Raji (cell line): ENCODE data around the gene UPK3BL2.
"Not testable (repeated sequence)": the region's sequence is repeated elsewhere in the genome, so short reads cannot be mapped to it uniquely, and the experiment has no call there.

Experiments used
- POLR2A ChIP-seq: IDR thresholded peaks from 2 replicates; pipeline ENCODE4 v1.6.1; 2011; ENCODE audit warnings: low read depth, low read length, control low read depth; ENCODE audit not compliant: insufficient read depth

Gene UPK3BL2, protein sequence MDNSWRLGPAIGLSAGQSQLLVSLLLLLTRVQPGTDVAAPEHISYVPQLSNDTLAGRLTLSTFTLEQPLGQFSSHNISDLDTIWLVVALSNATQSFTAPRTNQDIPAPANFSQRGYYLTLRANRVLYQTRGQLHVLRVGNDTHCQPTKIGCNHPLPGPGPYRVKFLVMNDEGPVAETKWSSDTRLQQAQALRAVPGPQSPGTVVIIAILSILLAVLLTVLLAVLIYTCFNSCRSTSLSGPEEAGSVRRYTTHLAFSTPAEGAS

DNA sequence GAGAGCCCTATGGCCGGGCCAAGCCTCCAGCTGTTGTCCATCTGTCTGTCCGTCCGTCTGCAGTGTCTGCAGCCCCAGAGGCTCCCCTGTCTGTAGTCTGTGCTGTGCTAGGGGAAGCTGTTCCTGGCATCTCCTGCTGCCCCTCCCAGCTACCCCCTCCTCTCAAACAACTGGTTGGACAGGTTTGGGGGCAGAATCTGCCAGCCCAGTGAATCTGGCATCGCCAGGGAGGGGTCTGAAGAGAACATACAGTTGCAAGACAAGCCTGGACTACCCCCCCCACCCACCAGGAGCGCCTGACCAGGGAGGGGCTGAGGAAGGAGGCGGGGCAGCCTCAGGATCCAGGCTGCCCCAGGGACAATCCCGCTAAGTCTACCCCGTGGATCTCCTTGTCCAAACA, at the start of gene UPK3BL2:
UPK3BL2 (minus strand) TSS at position 101 of the 400 bp plus-strand sequence; CDS start at position 41, 60 bp downstream.
- TF ChIP-seq POLR2A: not testable (repeated sequence)

DNA sequence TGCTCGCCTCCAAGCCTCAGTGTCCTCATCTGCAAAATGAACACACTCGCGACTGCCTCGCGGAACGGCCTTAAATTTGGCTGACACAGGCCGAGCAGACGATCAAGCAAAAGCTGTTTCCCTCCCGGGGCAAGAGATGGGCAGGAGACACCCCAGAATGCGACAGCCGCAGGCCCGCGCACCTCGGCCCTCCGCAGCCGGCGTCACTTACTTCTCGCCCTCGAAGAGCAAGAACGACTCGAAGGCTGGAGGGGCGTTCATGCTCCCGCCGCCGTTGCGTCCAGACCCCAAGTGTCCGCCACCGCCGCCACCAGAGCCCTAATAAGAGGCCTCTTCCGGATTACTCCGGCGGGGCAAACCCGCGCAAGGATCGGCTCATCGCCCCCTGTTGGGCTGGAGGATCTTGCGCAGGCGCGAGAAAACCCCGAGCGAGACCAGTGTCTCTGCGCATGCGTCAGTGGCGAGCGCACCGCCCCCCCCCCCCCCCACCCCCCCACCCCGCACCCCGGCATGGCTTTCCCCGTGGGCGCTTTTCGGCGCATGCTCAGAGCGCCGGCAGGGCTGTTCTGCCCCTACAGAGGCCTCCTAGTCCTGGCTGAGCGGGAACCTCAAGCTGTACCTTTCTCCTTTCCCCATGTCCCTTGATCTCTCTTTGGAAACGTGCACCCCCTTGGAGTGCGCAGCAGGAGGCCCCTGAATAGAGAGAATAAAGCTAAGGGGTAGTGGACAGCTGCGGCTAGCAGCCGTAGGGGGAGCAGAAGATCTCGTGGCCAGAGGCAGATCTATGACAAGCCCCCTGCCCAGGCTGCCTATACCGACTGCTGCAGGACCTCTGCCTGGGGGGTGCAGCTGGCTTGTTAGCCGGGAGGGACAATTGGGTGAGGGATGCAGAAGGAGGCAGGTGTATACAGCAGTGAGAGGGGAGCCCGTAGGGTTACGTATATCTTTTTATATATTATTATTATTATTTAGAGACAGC, 29.1 kb upstream of the UPK3BL2 start, which contains the start of gene POLR2J3:
POLR2J3 (minus strand) TSS at position 323 of the 979 bp plus-strand sequence; CDS start at position 261, 62 bp downstream.
- peak; percentile 58 for TF ChIP-seq POLR2A

DNA sequence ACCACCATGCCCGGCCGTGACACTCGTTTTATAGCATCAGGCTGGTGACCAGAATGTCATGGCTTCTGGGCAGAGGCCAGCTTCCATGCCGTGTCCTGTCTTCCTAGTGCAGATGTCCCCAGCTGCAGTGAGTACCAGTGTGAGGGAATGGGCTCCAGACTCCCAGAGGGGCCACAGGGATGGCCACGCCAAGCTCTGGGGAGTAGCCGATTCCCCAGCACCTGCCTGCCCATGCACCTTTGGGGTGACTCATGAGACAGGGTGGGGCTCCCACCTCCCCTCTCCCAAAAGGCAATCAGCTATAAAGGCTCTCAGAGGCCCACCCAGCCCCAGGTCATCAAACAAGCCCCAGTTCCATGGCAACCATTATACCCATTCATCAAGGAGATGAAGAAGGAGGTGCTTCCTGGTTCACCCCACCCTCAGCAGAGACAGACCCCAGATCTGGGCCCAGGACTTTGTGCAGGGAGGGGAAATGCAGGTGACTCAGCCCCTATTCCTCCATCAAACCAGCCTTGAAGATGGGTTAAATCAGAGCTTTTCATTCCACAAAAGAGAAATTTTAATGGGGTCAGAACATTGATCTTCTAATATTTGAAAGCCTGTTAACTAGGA, 7.4 kb upstream of the UPK3BL2 start, which contains the start of gene SPDYE2:
SPDYE2 (plus strand) TSS at position 419 of the 615 bp plus-strand sequence. CDS start 2,030 bp downstream, outside the sequence.
- TF ChIP-seq POLR2A: not testable (repeated sequence)

DNA sequence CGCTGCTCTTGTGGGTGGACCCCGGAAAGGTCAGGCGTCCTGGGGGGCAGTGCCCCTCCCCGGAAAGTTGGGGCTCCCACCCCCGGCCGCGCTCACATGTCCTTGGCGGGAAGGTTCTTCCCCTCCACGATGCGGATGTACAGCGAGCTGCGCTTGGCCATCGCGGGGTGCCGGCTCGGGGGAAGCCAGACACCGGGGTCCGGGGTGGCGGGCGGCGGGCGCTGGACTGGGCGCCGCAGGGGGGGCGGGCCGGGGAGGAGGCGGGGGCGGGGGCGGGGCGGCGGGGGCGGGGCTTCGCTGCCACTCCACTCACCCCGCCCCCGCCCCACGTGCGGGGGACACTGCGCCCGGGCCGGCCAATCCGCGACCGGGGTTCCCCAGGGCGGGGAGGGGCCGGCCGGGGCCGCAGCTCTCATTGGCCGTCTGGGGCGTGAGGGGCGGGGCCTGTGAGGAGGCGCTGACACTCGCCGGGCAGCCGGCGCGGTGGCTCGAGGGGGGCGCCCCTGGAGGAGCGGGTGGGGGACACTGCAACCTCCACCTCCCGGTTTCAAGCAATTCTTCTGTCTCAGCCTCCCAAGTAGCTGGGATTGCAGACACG, 25.8 kb downstream of the UPK3BL2 start, which contains the start of gene RASA4B:
RASA4B (minus strand) TSS at position 228 of the 598 bp plus-strand sequence; CDS start at position 161, 67 bp downstream.
- TF ChIP-seq POLR2A: not testable (repeated sequence)
